GM21529 (cell line): Measurements from ENCODE around the gene THOP1.
"Not testable (repeated sequence)": the region's sequence is repeated elsewhere in the genome, so short reads cannot be mapped to it uniquely, and the experiment has no call there.

Source experiments
- ATAC-seq: cut with Tn5 transposase; IDR thresholded peaks from one replicate; pipeline ENCODE4 v1.9.1; 2021; ENCODE audit not compliant: unreplicated experiment

The THOP1 gene

GRCh38 chr19:2780284-2780683, 5.0 kb upstream of the THOP1 start:
- ATAC-seq = no peak

GRCh38 chr19:2782329-2782935, 2.9 kb upstream of the THOP1 start:
- no peak for ATAC-seq

- peak; percentile 78 for ATAC-seq
These were observed 2.1 kb upstream of the THOP1 start, which contains the start of gene SGTA for GRCh38 chr19:2782936-2783780. Gene SGTA, minus strand, starts transcription at chr19:2783273. Its CDS starts 14,205 bp downstream, at chr19:2769068.

GRCh38 chr19:2783781-2784145, 1.5 kb upstream of the THOP1 start:
- ATAC-seq = no peak

GRCh38 chr19:2787115-2787514, 1.8 kb downstream of the THOP1 start:
- ATAC-seq = no peak

GRCh38 chr19:2788237-2788636, 2.9 kb downstream of the THOP1 start:
- ATAC-seq = no peak

- ATAC-seq = no peak
These were observed 4.9 kb downstream of the THOP1 start for GRCh38 chr19:2790194-2790556.

GRCh38 chr19:2790557-2791271, 5.4 kb downstream of the THOP1 start:
- ATAC-seq = no peak

GRCh38 chr19:2791440-2791839, 6.1 kb downstream of the THOP1 start:
- ATAC-seq = no peak

- ATAC-seq = no peak
These were observed 6.6 kb downstream of the THOP1 start for GRCh38 chr19:2791876-2792275.

- not testable (repeated sequence) for ATAC-seq
These were observed 7.4 kb downstream of the THOP1 start for GRCh38 chr19:2792666-2793065.

GRCh38 chr19:2793126-2793525, 7.8 kb downstream of the THOP1 start:
- ATAC-seq = no peak

- ATAC-seq = no peak
These were observed 8.3 kb downstream of the THOP1 start for GRCh38 chr19:2793577-2793976.

- ATAC-seq = no peak
These were observed 10.7 kb downstream of the THOP1 start for GRCh38 chr19:2795827-2796658.

- ATAC-seq = no peak
These were observed 11.5 kb downstream of the THOP1 start for GRCh38 chr19:2796659-2797266.

- ATAC-seq = no peak
These were observed 12.0 kb downstream of the THOP1 start for GRCh38 chr19:2797280-2797679.

- ATAC-seq = no peak
These were observed 12.9 kb downstream of the THOP1 start for GRCh38 chr19:2798158-2798685.

GRCh38 chr19:2798733-2799132, 13.4 kb downstream of the THOP1 start:
- ATAC-seq = no peak

- ATAC-seq = no peak
These were observed 14.1 kb downstream of the THOP1 start for GRCh38 chr19:2799273-2800020.

- no peak for ATAC-seq
These were observed 15.2 kb downstream of the THOP1 start for GRCh38 chr19:2800506-2800905.
